Cardiac fibroblast (primary cell): ENCODE results near the gene SCLT1.

Source experiments
- DNase-seq, 2 donors: peaks; one replicate each; pipeline versions ENCODE4 v3.0.0 to v3.0.0-alpha.2; 2010; ENCODE audit warnings: low read depth in 2 of 2
- H3K4me3 ChIP-seq, 2 donors: replicated peaks in 1 of 2; 1 replicate in 1 of 2; 2 replicates in 1 of 2; pipeline ENCODE4 v1.5.1; 2011; ENCODE audit warnings: low read depth in 2 of 2, low read length in 2 of 2, mild to moderate bottlenecking in 2 of 2, moderate library complexity in 1 of 2
- CTCF ChIP-seq: IDR thresholded peaks from one replicate; pipeline ENCODE4 v1.5.1; 2011; ENCODE audit warnings: low read depth, mild to moderate bottlenecking, low read length, inconsistent platforms

SCLT1 gene

GRCh38 chr4:128871948-128872347, 221.4 kb downstream of the SCLT1 start:
- peak; percentile 58 to 91 for DNase-seq
- no peak for TF ChIP-seq CTCF
- no peak overlapping the region for H3K4me3 ChIP-seq

- H3K4me3 ChIP-seq, result no peak overlapping the region
- DNase-seq, result no peak
- no peak for TF ChIP-seq CTCF
Observed at GRCh38 chr4:128869776-128870509, 223.4 kb downstream of the SCLT1 start.

GRCh38 chr4:128868758-128869157, 224.6 kb downstream of the SCLT1 start:
- DNase-seq, result peak; percentile 39 to 60
- no peak overlapping the region for H3K4me3 ChIP-seq
- no peak for TF ChIP-seq CTCF

GRCh38 chr4:128866691-128867090, 226.6 kb downstream of the SCLT1 start:
- no peak for TF ChIP-seq CTCF
- no peak for DNase-seq
- no peak overlapping the region for H3K4me3 ChIP-seq

- no peak overlapping the region for H3K4me3 ChIP-seq
- no peak for DNase-seq
- no peak for TF ChIP-seq CTCF
Observed at GRCh38 chr4:128866269-128866668, 227.1 kb downstream of the SCLT1 start.

- no peak overlapping the region for H3K4me3 ChIP-seq
- TF ChIP-seq CTCF, result no peak
- DNase-seq, result no peak
Observed at GRCh38 chr4:128865132-128865531, 228.2 kb downstream of the SCLT1 start.
